ENCODE data around the gene RTN4RL2. TPM values are rescaled to one million over a fixed set of nuclear protein-coding genes. Genes with fewer than 3 reads are reported as not detected.
A peak's percentile ranks its signal among the peaks of the same experiment; 100 is the strongest.

Gene RTN4RL2
- total RNA-seq, 1 experiment from 2014 or later = 15.5 TPM

DNA sequence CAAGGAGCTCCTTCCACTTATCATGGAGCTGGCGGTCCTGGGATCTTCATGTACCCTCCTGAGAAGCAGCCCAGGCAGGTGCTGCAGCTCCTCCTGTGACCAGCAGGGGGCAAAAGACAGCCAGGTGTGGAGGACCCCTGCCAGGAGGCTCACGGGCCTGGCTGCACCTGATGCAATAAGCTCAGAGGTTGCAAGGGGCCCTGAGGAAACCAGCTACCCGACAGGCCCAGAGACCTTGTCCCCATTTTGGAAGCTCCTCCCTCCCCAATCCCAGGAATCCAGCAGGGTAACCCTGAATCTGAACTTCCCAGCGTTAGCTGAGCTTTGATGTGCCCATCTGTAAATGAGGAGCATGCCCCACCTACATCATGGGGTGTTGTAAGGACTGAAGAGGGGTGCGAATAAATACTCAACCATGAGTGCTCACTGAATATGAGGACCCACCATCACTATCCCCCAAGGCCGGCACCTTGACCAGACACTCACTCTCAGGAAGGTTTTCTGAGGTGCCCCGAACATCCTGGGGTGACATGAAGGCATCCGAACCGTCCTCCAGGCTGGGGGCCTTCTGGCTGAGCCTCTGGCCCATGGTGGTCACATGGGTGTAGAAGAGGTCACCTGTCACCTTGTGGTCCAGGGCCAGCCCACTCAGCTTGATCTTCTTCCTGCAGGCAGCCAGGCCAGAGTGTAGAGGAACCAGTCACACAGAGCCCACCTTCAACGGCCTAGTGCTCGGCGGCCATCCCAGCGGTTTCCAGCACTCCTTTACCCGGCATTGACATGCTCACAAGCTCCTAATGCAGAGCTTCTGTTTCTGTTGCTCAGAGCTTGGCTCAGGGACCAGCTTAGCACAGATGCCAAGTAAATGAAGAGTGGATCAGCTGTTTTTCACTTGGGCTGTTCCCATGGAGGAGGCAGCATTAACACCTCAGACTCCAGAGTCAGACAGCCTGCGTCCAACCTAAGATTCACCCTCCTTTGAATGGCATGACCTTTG is 33.5 kb downstream of the RTN4RL2 start (continued):
- TF ChIP-seq, protein P1, sequence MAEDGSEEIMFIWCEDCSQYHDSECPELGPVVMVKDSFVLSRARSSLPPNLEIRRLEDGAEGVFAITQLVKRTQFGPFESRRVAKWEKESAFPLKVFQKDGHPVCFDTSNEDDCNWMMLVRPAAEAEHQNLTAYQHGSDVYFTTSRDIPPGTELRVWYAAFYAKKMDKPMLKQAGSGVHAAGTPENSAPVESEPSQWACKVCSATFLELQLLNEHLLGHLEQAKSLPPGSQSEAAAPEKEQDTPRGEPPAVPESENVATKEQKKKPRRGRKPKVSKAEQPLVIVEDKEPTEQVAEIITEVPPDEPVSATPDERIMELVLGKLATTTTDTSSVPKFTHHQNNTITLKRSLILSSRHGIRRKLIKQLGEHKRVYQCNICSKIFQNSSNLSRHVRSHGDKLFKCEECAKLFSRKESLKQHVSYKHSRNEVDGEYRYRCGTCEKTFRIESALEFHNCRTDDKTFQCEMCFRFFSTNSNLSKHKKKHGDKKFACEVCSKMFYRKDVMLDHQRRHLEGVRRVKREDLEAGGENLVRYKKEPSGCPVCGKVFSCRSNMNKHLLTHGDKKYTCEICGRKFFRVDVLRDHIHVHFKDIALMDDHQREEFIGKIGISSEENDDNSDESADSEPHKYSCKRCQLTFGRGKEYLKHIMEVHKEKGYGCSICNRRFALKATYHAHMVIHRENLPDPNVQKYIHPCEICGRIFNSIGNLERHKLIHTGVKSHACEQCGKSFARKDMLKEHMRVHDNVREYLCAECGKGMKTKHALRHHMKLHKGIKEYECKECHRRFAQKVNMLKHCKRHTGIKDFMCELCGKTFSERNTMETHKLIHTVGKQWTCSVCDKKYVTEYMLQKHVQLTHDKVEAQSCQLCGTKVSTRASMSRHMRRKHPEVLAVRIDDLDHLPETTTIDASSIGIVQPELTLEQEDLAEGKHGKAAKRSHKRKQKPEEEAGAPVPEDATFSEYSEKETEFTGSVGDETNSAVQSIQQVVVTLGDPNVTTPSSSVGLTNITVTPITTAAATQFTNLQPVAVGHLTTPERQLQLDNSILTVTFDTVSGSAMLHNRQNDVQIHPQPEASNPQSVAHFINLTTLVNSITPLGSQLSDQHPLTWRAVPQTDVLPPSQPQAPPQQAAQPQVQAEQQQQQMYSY (CRISPR knock-in tag; IDR thresholded peaks at IDR 0.05) = no peak
- TF ChIP-seq ZNF232 (CRISPR knock-in tag; IDR thresholded peaks at IDR 0.05) = no peak
- no peak for TF ChIP-seq IRF1 (CRISPR knock-in tag; IDR thresholded peaks at IDR 0.05)
- TF ChIP-seq, protein P2, sequence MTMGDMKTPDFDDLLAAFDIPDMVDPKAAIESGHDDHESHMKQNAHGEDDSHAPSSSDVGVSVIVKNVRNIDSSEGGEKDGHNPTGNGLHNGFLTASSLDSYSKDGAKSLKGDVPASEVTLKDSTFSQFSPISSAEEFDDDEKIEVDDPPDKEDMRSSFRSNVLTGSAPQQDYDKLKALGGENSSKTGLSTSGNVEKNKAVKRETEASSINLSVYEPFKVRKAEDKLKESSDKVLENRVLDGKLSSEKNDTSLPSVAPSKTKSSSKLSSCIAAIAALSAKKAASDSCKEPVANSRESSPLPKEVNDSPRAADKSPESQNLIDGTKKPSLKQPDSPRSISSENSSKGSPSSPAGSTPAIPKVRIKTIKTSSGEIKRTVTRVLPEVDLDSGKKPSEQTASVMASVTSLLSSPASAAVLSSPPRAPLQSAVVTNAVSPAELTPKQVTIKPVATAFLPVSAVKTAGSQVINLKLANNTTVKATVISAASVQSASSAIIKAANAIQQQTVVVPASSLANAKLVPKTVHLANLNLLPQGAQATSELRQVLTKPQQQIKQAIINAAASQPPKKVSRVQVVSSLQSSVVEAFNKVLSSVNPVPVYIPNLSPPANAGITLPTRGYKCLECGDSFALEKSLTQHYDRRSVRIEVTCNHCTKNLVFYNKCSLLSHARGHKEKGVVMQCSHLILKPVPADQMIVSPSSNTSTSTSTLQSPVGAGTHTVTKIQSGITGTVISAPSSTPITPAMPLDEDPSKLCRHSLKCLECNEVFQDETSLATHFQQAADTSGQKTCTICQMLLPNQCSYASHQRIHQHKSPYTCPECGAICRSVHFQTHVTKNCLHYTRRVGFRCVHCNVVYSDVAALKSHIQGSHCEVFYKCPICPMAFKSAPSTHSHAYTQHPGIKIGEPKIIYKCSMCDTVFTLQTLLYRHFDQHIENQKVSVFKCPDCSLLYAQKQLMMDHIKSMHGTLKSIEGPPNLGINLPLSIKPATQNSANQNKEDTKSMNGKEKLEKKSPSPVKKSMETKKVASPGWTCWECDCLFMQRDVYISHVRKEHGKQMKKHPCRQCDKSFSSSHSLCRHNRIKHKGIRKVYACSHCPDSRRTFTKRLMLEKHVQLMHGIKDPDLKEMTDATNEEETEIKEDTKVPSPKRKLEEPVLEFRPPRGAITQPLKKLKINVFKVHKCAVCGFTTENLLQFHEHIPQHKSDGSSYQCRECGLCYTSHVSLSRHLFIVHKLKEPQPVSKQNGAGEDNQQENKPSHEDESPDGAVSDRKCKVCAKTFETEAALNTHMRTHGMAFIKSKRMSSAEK (CRISPR knock-in tag; IDR thresholded peaks at IDR 0.05; ENCODE audit: borderline replicate concordance) = no peak
- no peak for TF ChIP-seq NFE2L1 (CRISPR knock-in tag; IDR thresholded peaks at IDR 0.05)
- TF ChIP-seq, protein P3, sequence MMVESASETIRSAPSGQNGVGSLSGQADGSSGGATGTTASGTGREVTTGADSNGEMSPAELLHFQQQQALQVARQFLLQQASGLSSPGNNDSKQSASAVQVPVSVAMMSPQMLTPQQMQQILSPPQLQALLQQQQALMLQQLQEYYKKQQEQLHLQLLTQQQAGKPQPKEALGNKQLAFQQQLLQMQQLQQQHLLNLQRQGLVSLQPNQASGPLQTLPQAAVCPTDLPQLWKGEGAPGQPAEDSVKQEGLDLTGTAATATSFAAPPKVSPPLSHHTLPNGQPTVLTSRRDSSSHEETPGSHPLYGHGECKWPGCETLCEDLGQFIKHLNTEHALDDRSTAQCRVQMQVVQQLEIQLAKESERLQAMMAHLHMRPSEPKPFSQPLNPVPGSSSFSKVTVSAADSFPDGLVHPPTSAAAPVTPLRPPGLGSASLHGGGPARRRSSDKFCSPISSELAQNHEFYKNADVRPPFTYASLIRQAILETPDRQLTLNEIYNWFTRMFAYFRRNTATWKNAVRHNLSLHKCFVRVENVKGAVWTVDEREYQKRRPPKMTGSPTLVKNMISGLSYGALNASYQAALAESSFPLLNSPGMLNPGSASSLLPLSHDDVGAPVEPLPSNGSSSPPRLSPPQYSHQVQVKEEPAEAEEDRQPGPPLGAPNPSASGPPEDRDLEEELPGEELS (CRISPR knock-in tag; IDR thresholded peaks at IDR 0.05) = no peak
- TF ChIP-seq, protein P4, sequence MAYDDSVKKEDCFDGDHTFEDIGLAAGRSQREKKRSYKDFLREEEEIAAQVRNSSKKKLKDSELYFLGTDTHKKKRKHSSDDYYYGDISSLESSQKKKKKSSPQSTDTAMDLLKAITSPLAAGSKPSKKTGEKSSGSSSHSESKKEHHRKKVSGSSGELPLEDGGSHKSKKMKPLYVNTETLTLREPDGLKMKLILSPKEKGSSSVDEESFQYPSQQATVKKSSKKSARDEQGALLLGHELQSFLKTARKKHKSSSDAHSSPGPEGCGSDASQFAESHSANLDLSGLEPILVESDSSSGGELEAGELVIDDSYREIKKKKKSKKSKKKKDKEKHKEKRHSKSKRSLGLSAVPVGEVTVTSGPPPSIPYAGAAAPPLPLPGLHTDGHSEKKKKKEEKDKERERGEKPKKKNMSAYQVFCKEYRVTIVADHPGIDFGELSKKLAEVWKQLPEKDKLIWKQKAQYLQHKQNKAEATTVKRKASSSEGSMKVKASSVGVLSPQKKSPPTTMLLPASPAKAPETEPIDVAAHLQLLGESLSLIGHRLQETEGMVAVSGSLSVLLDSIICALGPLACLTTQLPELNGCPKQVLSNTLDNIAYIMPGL (CRISPR knock-in tag; IDR thresholded peaks at IDR 0.05) = peak; percentile 55; the same call in 1 of the 2 replicates
- TF ChIP-seq ZBTB21 (CRISPR knock-in tag; IDR thresholded peaks at IDR 0.05; ENCODE audit: borderline replicate concordance) = no peak

GRCh38 chr11:57496109-57496820 is 35.9 kb downstream of the RTN4RL2 start:
- ChIA-PET CTCF (interaction anchor here (1.8 to 8.5 kb wide), 3 partner anchors 14 to 33 kb away, joined by 5 to 260 read pairs (median 5); partner anchors contain the start of gene TIMM10), POLR2A (no interaction called here)
- DNase-seq (ENCODE audit: low spot score) (no peak), ATAC-seq (no peak)
- Mint-ChIP-seq H3K4me1 (peaks cover 28% of the 10 kb centered on the region), H3K36me3 (peaks cover 15% of the 10 kb centered on the region), H3K27ac (peak overlapping the region; percentile 83; the same call in 1 of the 2 replicates), H3K27me3 (ENCODE audit: low read depth) (no peaks in the 10 kb centered on the region; the same call in 1 of the 2 replicates), H3K9me3 (no peaks in the 10 kb centered on the region), H3K4me3 (no peak overlapping the region)
- TF ChIP-seq NR2C2 (CRISPR knock-in tag; IDR thresholded peaks at IDR 0.05) (no peak), E2F1 (CRISPR knock-in tag; IDR thresholded peaks at IDR 0.05) (no peak), ZNF121 (CRISPR knock-in tag; IDR thresholded peaks at IDR 0.05) (no peak), IRF2 (CRISPR knock-in tag; IDR thresholded peaks at IDR 0.05; ENCODE audit: borderline replicate concordance, low read depth) (no peak), MAX (CRISPR knock-in tag; IDR thresholded peaks at IDR 0.05) (no peak), PRRX2 (CRISPR knock-in tag; IDR thresholded peaks at IDR 0.05) (no peak)
- TF ChIP-seq, protein P4 (CRISPR knock-in tag; IDR thresholded peaks at IDR 0.05) = no peak

Measured in WTC11 (cell line).